C4-2B (cell line): Measurements from ENCODE around the gene DES.

Experiments used
- ZFX ChIP-seq: fragments of 450-650 bp; IDR thresholded peaks from 2 replicates; pipeline ENCODE4 v1.6.1; 2017
- TF ChIP-seq, protein P1 (sequence below): fragments of 450-650 bp; conservative IDR thresholded peaks from 2 replicates; pipeline ENCODE4 v1.5.1; 2017; ENCODE audit warnings: mild to moderate bottlenecking

DNA sequence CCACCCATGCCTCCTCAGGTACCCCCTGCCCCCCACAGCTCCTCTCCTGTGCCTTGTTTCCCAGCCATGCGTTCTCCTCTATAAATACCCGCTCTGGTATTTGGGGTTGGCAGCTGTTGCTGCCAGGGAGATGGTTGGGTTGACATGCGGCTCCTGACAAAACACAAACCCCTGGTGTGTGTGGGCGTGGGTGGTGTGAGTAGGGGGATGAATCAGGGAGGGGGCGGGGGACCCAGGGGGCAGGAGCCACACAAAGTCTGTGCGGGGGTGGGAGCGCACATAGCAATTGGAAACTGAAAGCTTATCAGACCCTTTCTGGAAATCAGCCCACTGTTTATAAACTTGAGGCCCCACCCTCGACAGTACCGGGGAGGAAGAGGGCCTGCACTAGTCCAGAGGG lies 803 bp upstream of the DES start:
- TF ChIP-seq, protein P1, sequence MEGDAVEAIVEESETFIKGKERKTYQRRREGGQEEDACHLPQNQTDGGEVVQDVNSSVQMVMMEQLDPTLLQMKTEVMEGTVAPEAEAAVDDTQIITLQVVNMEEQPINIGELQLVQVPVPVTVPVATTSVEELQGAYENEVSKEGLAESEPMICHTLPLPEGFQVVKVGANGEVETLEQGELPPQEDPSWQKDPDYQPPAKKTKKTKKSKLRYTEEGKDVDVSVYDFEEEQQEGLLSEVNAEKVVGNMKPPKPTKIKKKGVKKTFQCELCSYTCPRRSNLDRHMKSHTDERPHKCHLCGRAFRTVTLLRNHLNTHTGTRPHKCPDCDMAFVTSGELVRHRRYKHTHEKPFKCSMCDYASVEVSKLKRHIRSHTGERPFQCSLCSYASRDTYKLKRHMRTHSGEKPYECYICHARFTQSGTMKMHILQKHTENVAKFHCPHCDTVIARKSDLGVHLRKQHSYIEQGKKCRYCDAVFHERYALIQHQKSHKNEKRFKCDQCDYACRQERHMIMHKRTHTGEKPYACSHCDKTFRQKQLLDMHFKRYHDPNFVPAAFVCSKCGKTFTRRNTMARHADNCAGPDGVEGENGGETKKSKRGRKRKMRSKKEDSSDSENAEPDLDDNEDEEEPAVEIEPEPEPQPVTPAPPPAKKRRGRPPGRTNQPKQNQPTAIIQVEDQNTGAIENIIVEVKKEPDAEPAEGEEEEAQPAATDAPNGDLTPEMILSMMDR = no peak
- TF ChIP-seq ZFX = no peak
